RWPE2 (cell line): ENCODE results near the gene HDAC11.
"Not testable (repeated sequence)": the region's sequence is repeated elsewhere in the genome, so short reads cannot be mapped to it uniquely, and the experiment has no call there.

Source experiments
- ATAC-seq: fragments of 200-7000 bp; cut with Tn5 transposase; 3 replicates; pipeline ENCODE4 v1.9.1; 2021; ENCODE audit warnings: low read depth
- DNase-seq: peaks from one replicate; pipeline ENCODE4 v3.0.0-alpha.2; 2020; ENCODE audit warnings: low spot score
- H3K27ac ChIP-seq: fragments of 450-650 bp; 2 replicates; pipeline ENCODE4 v1.5.1; 2017; ENCODE audit warnings: mild to moderate bottlenecking; ENCODE audit not compliant: poor library complexity, severe bottlenecking
- H3K27me3 ChIP-seq: fragments of 250-450 bp; sonication (Bioruptor Pico); 2 replicates; pipeline ENCODE4 v1.5.1; 2021; ENCODE audit warnings: mild to moderate bottlenecking, moderate library complexity; ENCODE audit not compliant: insufficient read depth, poor library complexity, severe bottlenecking
- H3K36me3 ChIP-seq: fragments of 250-450 bp; sonication (Bioruptor Pico); 2 replicates; pipeline ENCODE4 v1.5.1; 2020; ENCODE audit warnings: low read depth, mild to moderate bottlenecking, moderate library complexity
- H3K4me1 ChIP-seq: fragments of 250-450 bp; sonication (Bioruptor Pico); 2 replicates; pipeline ENCODE4 v1.5.1; 2021; ENCODE audit warnings: mild to moderate bottlenecking, moderate library complexity; ENCODE audit not compliant: insufficient read depth, poor library complexity, severe bottlenecking
- H3K4me3 ChIP-seq: fragments of 250-450 bp; sonication (Bioruptor Pico); 2 replicates; pipeline ENCODE4 v1.5.1; 2021; ENCODE audit warnings: mild to moderate bottlenecking, moderate library complexity; ENCODE audit not compliant: severe bottlenecking
- H3K9me3 ChIP-seq: fragments of 250-450 bp; sonication (Bioruptor Pico); 2 replicates; pipeline ENCODE4 v1.5.1; 2021; ENCODE audit warnings: mild to moderate bottlenecking, moderate library complexity; ENCODE audit not compliant: severe bottlenecking
- CTCF ChIP-seq: fragments of 450-650 bp; IDR thresholded peaks from one replicate; pipeline ENCODE4 v1.5.1; 2017; ENCODE audit warnings: mild to moderate bottlenecking, moderate library complexity; ENCODE audit not compliant: poor library complexity, severe bottlenecking

HDAC11 gene

DNA sequence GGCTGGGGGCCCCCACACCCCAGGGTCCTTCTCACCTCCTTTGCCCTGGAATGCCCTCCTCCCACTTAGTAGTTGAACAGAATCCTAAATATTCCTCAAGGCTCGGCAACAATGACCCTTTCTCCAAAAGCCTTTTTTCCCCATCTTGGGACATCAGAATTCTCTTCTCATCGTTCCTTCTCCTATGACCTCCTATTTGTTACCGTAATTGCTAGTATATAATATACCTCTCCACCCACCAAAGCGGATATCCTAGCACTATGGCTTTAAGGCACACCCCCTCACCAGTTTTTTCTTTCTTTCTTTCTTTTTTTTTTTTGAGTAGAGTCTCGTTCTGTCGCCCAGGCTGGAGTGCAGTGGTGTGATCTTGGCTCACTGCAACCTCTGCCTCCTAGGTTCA lies 16.8 kb downstream of the HDAC11 start:
- no peak for ATAC-seq
- H3K4me1 ChIP-seq = no peaks in the 10 kb centered on the region
- no peak for DNase-seq
- no peaks in the 10 kb centered on the region for H3K36me3 ChIP-seq
- H3K9me3 ChIP-seq = no peaks in the 10 kb centered on the region
- no peaks in the 10 kb centered on the region for H3K27me3 ChIP-seq
- TF ChIP-seq CTCF = no peak
- no peak overlapping the region for H3K4me3 ChIP-seq
- H3K27ac ChIP-seq = no peak overlapping the region

- Histone ChIP-seq H3K4me3 (no peak overlapping the region), H3K4me1 (no peaks in the 10 kb centered on the region), H3K27ac (no peak overlapping the region), H3K9me3 (no peaks in the 10 kb centered on the region), H3K36me3 (no peaks in the 10 kb centered on the region), H3K27me3 (no peaks in the 10 kb centered on the region)
- DNase-seq = no peak
- no peak for ATAC-seq
- no peak for TF ChIP-seq CTCF
Observed at GRCh38 chr3:13497386-13497785, 17.3 kb downstream of the HDAC11 start.

DNA sequence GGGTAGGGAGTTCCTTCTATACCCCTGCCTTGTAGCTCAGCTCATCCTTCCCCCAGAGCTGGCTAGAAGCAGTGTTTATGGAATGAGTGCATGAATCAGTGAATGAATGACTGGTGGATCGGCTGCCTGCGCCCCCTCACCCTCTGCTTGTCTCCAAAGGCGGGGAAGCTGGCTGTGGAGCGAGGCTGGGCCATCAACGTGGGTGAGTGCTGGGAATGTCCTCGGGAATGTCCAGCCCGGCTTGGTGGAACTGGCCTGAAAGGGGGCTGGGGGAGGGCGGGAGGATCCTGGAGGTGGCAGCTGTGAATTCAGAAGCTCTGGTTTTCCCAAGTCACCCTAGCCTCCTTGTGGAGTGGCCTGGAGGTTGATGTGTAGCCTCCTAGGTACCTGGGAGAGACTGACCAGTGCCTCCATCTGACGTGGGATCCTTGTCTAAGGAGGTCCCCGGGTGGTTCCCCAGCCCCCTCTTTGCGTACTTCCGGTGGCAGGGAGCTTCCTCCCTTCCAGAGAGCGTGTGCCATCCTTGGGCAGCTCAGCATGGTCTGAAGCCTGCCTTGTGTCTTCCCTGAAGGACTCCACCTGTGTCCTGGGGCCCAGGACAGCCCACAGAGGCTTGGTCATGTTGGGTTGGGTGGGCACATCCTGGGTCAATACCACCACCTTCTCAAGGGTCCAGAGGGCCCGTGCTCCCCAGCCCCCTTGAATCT lies 18.4 kb downstream of the HDAC11 start:
- H3K36me3 ChIP-seq = no peaks in the 10 kb centered on the region
- H3K27ac ChIP-seq = no peak overlapping the region
- no peaks in the 10 kb centered on the region for H3K9me3 ChIP-seq
- no peak overlapping the region for H3K4me3 ChIP-seq
- TF ChIP-seq CTCF = no peak
- H3K4me1 ChIP-seq = no peaks in the 10 kb centered on the region
- DNase-seq (no peak), ATAC-seq (no peak)
- H3K27me3 ChIP-seq = no peaks in the 10 kb centered on the region

DNA sequence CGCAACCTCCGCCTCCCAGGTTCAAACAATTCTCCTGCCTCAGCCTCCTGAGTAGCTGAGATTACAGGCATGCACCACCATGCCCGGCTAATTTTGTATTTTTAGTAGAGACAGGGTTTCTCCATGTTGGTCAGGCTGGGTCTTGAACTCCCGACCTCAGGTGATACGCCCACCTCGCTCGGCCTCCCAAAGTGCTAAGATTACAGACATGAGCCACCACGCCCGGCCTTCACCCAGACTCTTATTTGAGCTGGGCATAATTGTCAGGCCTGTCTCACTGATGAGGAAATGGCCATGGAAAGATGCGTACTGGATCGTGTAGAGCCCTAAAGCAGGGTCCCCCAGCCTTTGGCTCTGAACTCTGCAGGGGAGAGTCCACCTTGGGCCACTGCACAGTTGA lies 19.1 kb downstream of the HDAC11 start:
- not testable (repeated sequence) for H3K36me3 ChIP-seq, H3K4me1 ChIP-seq, H3K27me3 ChIP-seq, H3K4me3 ChIP-seq, ATAC-seq, H3K27ac ChIP-seq, DNase-seq, H3K9me3 ChIP-seq

GRCh38 chr3:13500133-13500885 lies 20.2 kb downstream of the HDAC11 start:
- Histone ChIP-seq H3K9me3 (no peaks in the 10 kb centered on the region), H3K4me3 (no peak overlapping the region), H3K27ac (no peak overlapping the region), H3K4me1 (peaks cover 8% of the 10 kb centered on the region), H3K27me3 (no peaks in the 10 kb centered on the region), H3K36me3 (no peaks in the 10 kb centered on the region)
- TF ChIP-seq CTCF = peak; percentile 51
- ATAC-seq = no peak
- no peak for DNase-seq
